Measurements from ENCODE around the gene ZNF70.

DNA sequence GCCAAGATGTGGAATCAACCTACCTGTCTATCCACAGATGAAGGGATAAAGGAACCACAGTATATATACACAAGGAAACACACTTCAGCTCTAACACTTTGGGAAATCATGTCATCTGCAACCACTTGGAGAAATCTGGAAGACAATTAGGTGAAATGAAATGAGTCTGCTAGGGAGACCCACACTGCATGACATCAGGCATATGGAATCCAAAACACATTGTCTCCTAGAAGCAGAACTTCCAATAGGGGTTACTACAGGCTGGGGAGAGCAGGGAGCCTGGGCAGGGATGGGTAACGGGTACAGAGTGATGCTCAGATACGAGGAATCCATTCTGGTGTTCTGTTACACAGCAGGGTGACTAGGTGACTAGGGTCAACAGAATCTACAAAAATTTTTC, 41.8 kb downstream of the ZNF70 start:
- TF ChIP-seq SIN3A (IDR thresholded peaks at IDR 0.05; ENCODE audit: low read depth, low read length) (no peak), POU2F2 (IDR thresholded peaks at IDR 0.05; ENCODE audit: borderline replicate concordance, low read depth, low read length) (no peak), BRCA1 (IDR thresholded peaks at IDR 0.05; ENCODE audit: low read depth, low read length) (no peak), EZH2 (IDR thresholded peaks at IDR 0.05; ENCODE audit: borderline replicate concordance, control insufficient read depth, low read depth, low read length) (no peak), RELA (IDR thresholded peaks at IDR 0.05; ENCODE audit: borderline replicate concordance, partially characterized antibody) (no peak), RFX5 (IDR thresholded peaks at IDR 0.05; ENCODE audit: low read depth, low read length) (no peak), MTA3 (IDR thresholded peaks at IDR 0.05; ENCODE audit: borderline replicate concordance, low read length) (no peak), HDAC2 (IDR thresholded peaks at IDR 0.05) (no peak), RAD21 (IDR thresholded peaks at IDR 0.05; ENCODE audit: insufficient read depth, low read depth, low read length) (no peak)
- TF ChIP-seq, protein P1, sequence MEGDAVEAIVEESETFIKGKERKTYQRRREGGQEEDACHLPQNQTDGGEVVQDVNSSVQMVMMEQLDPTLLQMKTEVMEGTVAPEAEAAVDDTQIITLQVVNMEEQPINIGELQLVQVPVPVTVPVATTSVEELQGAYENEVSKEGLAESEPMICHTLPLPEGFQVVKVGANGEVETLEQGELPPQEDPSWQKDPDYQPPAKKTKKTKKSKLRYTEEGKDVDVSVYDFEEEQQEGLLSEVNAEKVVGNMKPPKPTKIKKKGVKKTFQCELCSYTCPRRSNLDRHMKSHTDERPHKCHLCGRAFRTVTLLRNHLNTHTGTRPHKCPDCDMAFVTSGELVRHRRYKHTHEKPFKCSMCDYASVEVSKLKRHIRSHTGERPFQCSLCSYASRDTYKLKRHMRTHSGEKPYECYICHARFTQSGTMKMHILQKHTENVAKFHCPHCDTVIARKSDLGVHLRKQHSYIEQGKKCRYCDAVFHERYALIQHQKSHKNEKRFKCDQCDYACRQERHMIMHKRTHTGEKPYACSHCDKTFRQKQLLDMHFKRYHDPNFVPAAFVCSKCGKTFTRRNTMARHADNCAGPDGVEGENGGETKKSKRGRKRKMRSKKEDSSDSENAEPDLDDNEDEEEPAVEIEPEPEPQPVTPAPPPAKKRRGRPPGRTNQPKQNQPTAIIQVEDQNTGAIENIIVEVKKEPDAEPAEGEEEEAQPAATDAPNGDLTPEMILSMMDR (IDR thresholded peaks at IDR 0.05 in 2 of 3, conservative IDR thresholded peaks at IDR 0.05 in 1 of 3; ENCODE audit: control insufficient read depth in 2 of 3, extremely low read depth in 1 of 3, insufficient read depth in 1 of 3, low read depth in 3 of 3, low read length in 3 of 3), result no peak
- TF ChIP-seq, protein P2, sequence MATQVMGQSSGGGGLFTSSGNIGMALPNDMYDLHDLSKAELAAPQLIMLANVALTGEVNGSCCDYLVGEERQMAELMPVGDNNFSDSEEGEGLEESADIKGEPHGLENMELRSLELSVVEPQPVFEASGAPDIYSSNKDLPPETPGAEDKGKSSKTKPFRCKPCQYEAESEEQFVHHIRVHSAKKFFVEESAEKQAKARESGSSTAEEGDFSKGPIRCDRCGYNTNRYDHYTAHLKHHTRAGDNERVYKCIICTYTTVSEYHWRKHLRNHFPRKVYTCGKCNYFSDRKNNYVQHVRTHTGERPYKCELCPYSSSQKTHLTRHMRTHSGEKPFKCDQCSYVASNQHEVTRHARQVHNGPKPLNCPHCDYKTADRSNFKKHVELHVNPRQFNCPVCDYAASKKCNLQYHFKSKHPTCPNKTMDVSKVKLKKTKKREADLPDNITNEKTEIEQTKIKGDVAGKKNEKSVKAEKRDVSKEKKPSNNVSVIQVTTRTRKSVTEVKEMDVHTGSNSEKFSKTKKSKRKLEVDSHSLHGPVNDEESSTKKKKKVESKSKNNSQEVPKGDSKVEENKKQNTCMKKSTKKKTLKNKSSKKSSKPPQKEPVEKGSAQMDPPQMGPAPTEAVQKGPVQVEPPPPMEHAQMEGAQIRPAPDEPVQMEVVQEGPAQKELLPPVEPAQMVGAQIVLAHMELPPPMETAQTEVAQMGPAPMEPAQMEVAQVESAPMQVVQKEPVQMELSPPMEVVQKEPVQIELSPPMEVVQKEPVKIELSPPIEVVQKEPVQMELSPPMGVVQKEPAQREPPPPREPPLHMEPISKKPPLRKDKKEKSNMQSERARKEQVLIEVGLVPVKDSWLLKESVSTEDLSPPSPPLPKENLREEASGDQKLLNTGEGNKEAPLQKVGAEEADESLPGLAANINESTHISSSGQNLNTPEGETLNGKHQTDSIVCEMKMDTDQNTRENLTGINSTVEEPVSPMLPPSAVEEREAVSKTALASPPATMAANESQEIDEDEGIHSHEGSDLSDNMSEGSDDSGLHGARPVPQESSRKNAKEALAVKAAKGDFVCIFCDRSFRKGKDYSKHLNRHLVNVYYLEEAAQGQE (IDR thresholded peaks at IDR 0.05; ENCODE audit: low read depth, low read length), result no peak
